GM18870 (cell line): ENCODE data around the gene GAS6.
"Not testable (repeated sequence)": the region's sequence is repeated elsewhere in the genome, so short reads cannot be mapped to it uniquely, and the experiment has no call there.

Experiments
- ATAC-seq: cut with Tn5 transposase; IDR thresholded peaks from one replicate; pipeline ENCODE4 v1.9.1; 2021; ENCODE audit warnings: moderate library complexity; ENCODE audit not compliant: unreplicated experiment

Gene GAS6

GRCh38 chr13:113794764-113795173 is 69.1 kb downstream of the GAS6 start:
- no peak for ATAC-seq

- ATAC-seq: no peak
Observed at GRCh38 chr13:113794086-113794485, 69.8 kb downstream of the GAS6 start.

DNA sequence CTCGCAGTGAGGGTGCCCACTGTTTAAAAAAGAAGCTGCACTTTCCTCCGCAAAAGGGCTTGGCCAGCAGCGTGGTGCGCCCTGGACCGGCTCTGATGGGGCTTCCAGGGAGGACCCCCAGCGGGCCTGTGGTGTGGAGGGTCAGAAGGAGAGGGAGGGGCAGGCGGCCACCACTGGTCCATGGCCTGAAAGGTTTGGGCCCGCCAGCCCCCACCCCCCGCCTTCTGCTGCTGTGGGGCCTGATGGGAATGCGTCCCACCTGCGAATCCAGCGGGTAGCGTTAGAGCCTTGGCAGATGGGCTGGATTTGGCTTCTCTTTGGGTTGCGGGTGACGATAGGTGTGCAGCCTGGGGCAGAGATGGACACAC is 70.2 kb downstream of the GAS6 start:
- ATAC-seq: no peak

DNA sequence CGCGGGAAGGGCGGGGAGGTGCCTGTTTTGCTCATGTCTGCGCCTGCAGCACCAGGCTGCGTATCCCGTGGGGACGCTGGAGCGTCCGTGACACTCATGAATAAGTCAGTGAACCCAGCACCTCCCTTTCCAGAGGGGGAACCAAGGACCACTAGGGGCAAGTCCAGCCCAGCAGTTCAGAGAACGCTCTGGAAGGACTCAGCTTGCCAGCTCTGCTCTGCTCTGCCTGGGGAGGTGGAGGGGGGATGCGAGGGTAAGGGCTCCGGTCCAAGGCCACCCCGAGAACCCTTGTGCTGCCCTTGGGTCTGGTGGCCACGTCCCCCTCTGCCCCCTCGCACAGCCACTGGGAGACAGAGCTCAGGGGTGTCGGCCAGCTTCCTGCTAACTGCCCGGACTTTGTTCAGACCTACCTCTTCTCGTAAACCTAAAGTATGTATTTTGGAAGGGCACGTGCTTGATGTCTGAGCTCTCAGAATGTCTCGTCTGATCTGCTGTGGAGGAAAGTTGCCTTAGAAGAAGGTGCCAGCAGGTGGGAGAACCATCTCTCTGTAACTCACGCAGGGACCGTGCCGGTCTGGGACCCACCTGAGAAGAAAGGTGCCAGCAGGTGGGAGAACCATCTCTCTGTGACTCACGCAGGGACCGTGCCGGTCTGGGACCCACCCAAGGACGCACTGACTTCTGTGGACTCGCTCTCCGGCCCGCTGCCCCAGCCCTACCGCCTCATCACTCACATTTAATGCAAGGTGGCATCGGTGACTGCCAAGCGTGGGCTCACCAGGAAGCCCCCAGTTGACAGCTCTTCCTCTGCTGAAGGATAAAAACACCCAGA is 70.8 kb downstream of the GAS6 start:
- ATAC-seq: no peak

- ATAC-seq: no peak
Observed at GRCh38 chr13:113792236-113792770, 71.6 kb downstream of the GAS6 start.

DNA sequence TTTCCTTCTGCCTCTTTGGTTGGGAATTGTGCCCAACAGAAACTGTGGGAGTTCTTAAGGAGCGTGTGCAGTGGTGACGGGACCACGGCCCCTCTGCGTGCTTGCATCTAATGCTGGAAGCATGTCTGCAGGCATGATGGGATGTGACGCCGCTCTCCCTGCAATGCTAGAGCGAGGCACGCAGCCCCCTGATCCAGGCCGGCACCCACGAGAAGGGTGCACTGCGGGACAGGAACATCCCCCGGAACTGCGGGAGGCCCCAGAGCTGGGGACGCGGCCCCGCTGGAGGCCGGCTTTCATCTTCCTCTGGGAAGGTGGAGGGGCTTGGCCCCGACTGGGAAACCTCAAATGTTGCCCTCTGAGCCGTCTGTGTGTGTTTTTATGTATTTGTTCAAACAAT is 72.1 kb downstream of the GAS6 start:
- no peak for ATAC-seq

GRCh38 chr13:113791226-113791625 is 72.7 kb downstream of the GAS6 start:
- no peak for ATAC-seq

DNA sequence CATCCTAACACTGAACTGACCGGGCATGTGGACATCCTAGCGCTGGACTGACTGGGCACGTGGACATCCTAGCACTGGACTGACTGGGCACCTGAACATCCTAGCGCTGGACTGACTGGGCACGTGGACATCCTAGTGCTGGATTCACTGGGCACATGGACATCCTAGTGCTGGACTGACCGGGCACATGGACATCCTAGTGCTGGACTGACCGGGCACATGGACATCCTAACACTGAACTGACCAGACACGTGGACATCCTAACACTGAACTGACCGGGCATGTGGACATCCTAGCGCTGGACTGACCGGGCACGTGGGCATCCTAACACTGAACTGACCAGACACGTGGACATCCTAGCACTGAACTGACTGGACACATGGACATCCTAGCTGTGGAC is 73.9 kb downstream of the GAS6 start:
- not testable (repeated sequence) for ATAC-seq

DNA sequence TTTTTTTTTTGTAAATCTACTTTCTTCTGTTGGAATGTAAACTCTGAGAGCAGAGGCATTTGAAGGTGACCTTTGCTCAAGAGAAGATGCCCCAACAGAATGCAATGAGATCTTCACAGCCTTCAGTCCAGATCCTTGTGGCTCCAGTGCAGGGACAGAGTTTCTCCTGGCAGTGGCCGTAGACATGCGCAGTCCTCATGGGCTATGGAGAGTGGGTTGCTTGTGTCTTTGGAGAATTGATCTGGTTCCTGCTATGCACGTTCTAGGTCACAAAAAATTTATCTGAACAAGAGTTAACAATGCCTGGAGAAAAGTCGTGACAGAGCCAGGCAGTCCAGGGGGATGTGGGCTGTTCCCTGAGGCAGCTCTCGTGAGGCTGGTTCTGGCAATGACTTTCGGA is 74.7 kb downstream of the GAS6 start:
- ATAC-seq: no peak

DNA sequence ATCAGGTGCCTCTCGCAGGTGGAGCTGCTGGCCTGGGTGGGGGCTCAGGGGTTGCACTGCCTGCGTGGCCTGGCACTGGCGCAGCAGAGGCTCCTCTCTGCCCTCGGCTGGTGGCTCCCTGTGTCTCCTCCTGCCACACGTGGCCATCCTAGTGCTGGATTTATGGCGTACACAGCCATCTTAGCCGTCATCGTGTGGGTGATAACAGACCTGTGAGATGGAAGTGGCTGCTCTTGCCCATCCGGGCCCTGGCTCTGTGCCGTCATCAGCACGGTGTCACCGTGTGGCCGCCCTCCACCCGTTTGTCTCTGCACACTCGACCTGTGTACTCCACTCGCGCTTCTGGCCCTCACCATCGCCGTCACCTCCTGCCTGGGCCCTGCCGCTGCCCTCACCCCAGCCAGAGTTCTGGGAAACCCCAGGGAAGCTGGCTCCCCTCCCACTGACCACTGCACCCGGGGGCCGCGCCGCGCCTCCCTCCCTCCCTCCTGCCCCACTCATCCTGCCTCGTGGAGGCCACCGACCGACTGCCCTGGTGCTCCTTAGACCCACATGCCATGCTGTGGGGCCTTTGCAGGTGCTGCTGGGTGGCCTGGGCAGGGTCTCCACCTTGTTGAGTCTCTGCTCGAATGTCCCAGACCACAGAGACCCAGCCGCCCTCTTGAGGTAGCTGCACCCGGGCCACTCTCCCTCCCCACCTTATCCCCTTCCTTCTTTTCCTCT is 75.3 kb downstream of the GAS6 start:
- no peak for ATAC-seq

DNA sequence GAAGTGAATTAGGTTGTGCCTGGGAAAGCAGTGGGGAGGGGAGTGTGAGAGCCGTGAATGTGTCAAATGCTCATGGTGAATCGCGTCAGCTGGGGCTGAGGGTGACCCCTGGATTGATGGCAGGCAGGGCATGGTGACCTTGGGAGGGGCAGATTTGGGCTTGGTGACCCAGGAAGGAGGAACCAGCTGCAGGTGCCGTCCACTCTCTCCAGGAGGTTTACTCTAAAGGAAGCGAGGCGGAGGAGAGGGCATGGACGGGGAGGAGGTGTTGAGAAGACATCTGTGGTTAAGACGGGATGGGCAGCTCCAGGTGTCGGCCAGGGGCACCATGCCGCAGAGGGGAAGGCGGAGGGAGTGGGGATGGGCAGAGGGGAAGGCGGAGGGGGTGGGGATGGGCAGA is 76.2 kb downstream of the GAS6 start:
- no peak for ATAC-seq

DNA sequence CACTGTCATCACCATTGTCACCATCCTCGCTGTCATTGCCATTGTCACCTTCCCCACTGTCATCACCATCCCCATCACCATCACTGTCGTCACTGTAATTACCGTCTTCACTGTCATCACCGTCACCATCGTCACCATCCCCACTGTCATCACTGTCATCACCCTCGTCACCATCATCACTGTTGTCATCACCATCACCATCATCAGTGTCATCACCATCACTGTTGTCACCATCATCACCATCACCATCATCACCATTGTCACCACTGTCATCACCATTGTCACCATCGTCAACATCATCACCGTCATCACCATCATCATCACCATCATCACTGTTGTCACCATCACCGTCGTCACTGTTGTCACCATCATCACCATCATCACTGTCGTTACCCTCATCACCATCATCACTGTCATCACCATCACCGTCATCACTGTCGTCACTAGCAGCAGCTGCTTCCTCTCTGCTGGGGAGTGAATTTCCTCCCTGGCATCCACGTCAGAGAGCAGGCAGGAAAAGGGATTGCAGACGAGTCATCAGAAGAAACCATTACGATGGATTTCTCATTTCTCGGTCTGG is 77.5 kb downstream of the GAS6 start:
- no peak for ATAC-seq

DNA sequence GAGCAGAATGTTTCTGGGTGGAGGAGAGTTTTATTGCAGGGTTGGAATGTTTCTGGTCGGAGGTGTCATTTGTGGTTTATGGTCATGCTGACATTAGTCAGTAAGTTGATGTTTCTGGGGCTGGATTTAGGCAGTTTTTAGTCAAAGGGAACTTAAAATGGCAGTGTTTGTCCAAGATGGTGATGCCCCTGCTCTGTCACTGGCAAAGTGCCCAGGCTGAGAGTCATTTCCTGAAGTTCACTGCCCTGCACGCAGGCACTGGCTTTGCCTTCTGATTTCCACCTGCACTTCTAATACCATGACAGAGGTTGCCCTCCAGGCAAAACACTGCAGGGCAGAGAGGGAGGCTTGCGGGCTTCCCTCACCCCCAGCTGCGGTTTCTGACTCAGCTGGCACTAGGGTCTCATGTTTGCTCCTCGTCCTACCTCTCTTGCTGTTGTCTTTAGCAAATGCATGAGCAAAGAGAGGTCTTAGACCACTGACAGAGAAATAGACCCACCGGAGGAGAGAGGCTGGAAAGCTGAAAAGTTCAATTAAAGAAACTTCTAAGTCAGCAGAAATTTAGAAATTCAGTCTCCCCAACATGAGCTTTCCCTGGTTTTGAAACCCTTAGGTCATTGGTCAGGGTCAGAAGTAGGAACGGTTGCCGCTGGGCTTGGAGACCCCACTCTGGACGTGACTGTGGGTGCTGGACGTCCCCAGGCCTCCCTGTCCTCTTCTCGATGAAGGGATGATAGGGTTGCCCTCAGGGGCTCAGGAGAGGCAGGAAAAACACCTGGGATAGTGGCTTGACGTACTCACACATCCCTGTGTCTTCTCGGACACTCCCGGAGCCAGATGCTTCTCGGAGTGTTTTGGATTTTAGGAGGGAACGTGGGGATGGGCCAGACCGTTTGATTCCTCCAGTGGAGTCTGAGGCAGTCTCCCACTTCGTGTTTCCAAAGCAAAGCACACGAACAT is 78.5 kb downstream of the GAS6 start:
- ATAC-seq: no peak

- no peak for ATAC-seq
Observed at GRCh38 chr13:113784645-113785024, 79.2 kb downstream of the GAS6 start.

- no peak for ATAC-seq
Observed at GRCh38 chr13:113783966-113784644, 79.8 kb downstream of the GAS6 start.

DNA sequence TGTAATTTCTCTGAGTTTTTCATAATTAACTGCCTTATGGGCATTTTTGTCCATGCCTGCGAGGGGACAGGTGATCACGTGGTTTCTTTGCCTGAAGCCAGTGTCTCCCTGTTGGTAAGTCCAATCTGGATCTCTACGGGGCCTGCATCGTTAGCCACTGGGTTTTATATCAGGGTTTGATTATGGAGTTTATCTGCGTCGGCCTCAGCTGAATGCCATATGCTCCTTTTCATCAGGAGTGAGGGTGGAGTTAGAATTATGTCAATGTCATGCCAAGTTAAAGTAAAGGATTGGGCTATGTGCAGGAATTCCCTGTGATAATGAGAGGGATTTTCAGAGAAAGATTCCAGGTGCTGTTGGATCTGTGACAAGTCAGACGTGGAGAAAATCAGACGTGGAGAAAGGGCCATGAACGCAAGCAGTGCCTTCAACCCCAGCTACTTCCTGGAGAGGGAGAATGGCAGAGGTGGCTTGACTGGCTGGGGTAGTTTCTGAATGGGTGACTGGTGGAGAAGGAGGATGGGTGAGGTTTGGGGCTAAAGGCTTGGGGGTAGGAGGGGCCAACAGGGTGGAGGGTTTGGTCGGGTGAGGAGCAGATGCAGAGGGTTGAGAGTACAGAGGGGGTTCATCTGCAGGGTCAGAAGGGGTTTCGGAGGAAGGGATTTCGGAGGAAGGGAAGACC is 80.5 kb downstream of the GAS6 start:
- no peak for ATAC-seq

DNA sequence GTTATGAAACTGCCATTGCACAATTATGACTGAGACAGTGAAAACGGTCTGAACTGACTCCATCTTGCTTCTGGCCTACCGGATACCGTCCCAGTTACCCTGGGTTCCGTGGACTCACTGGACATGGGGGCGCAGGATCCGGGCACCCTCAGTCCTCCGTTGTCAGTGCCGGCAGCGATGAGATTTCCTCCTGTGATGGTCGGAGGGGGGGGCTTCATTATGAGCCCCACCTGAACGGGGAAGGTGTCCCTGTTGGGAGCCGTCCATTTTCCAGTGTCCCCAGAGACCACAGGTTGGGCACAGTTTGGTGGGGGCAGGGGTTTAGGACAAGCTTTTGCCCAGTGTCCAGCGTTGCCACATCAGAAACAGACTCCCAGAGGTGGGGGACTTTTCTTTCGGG is 81.4 kb downstream of the GAS6 start:
- ATAC-seq: no peak

GRCh38 chr13:113781571-113781970 is 82.3 kb downstream of the GAS6 start:
- no peak for ATAC-seq
